Measurements from ENCODE around the gene DNAAF8. TPM values are rescaled to one million over a fixed set of nuclear protein-coding genes. Genes with fewer than 3 reads are reported as not detected.

Gene DNAAF8
- total RNA-seq, 1 experiment from 2014 or later: 0.39 TPM

- Histone ChIP-seq H2BK12ac (ENCODE audit: insufficient read length, low read depth, low read length) (no peak overlapping the region), H4K5ac (ENCODE audit: insufficient read length, low read depth, low read length) (no peak overlapping the region), H3K4me2 (ENCODE audit: insufficient read depth, insufficient read length, low read length) (peak overlapping the region; percentile 58), H3K23ac (ENCODE audit: insufficient read length, low read depth, low read length) (no peak overlapping the region), H3K9me3 (ENCODE audit: control insufficient read depth, low read depth, low read length) (no peaks in the 10 kb centered on the region), H3K56ac (ENCODE audit: insufficient read length, low read depth, low read length) (no peak overlapping the region), H3T11ph (ENCODE audit: low read length) (no peak overlapping the region), H2BK5ac (ENCODE audit: insufficient read length, low read length) (no peak overlapping the region), H2BK20ac (ENCODE audit: low read depth, low read length, poor library complexity, severe bottlenecking) (no peak overlapping the region), H3K79me2 (ENCODE audit: insufficient read depth, low read length) (no peaks in the 10 kb centered on the region), H3K27ac (ENCODE audit: insufficient read length, low read depth, low read length) (no peak overlapping the region), H3K4ac (ENCODE audit: low read depth, low read length) (no peak overlapping the region), H2BK15ac (ENCODE audit: low read depth, low read length) (no peak overlapping the region; the same call in 1 of the 2 replicates), H3K79me1 (ENCODE audit: insufficient read depth, low read depth, low read length, poor library complexity, severe bottlenecking) (no peaks in the 10 kb centered on the region), H3K4me1 (ENCODE audit: insufficient read depth, low read length) (no peaks in the 10 kb centered on the region), H3K23me2 (ENCODE audit: insufficient read length, low read depth, low read length, poor library complexity, severe bottlenecking) (peaks cover 3% of the 10 kb centered on the region), H3K18ac (ENCODE audit: insufficient read length, low read depth, low read length) (no peak overlapping the region), H2AK5ac (ENCODE audit: insufficient read length, low read length) (no peak overlapping the region), H2BK120ac (ENCODE audit: low read depth, low read length, poor library complexity, severe bottlenecking) (no peak overlapping the region), H4K8ac (replicated peaks; ENCODE audit: insufficient read length, low read depth, low read length) (no peak overlapping the region), H4K20me1 (ENCODE audit: control insufficient read depth, insufficient read depth, insufficient read length) (no peaks in the 10 kb centered on the region), H3K27me3 (ENCODE audit: insufficient read depth, low read length) (no peaks in the 10 kb centered on the region), H3K9ac (ENCODE audit: extremely low read depth, insufficient read length, low read length) (peak overlapping the region; percentile 65), H2AFZ (ENCODE audit: low read length) (no peak overlapping the region), H4K91ac (ENCODE audit: insufficient read length, low read depth, low read length) (no peak overlapping the region), H3K14ac (ENCODE audit: insufficient read depth, low read length) (peak overlapping the region; percentile 17)
- Mint-ChIP-seq H3K27ac (peak overlapping the region in 1 of 3 experiments; percentile 68; a peak in 1 of 7 replicates), H3K27me3 (ENCODE audit: low read depth) (peaks cover 2% of the 10 kb centered on the region; the same call in 1 of the 2 replicates), H3K36me3 (ENCODE audit: insufficient read depth in 1 of 3, low read depth in 3 of 3) (peaks cover 7 to 32% (median 29%) of the 10 kb centered on the region in 3 experiments; a peak in 6 of 7 replicates), H3K9me3 (no peaks in the 10 kb centered on the region), H3K4me1 (peaks cover 2 to 3% of the 10 kb centered on the region in 2 experiments; a peak in 2 of 4 replicates), H3K4me3 (peak overlapping the region; percentile 77 to 86)
- no peak for TF ChIP-seq CTCF (conservative IDR thresholded peaks at IDR 0.05)
- no CpG with 5 or more reads among the region's 54 CpGs for WGBS (ENCODE audit: extremely low coverage, insufficient read length, low lambda C conversion rate)
- DNase-seq: peak; percentile 49
Observed at GRCh38 chr16:4693956-4694641, 40.2 kb upstream of the DNAAF8 start.
